ENCODE measurements around the gene NUDT8.
"Not testable (repeated sequence)": the region's sequence is repeated elsewhere in the genome, so short reads cannot be mapped to it uniquely, and the experiment has no call there.

Gene NUDT8

GRCh38 chr11:67640758-67641337 is 11.1 kb upstream of the NUDT8 start:
- no peak overlapping the region for H3K4me3 ChIP-seq (ENCODE audit: insufficient read depth, low read depth, low read length, poor library complexity, severe bottlenecking)
- no peak overlapping the region for H3K27ac ChIP-seq (ENCODE audit: insufficient read depth, low read length, poor library complexity, severe bottlenecking)
- no peaks in the 10 kb centered on the region for H3K4me1 ChIP-seq (ENCODE audit: control insufficient read depth, insufficient read depth, low read length, poor library complexity, severe bottlenecking)
- no peaks in the 10 kb centered on the region for H3K36me3 ChIP-seq (ENCODE audit: control insufficient read depth, insufficient read depth, low read length)
- DNase-seq: no peak
- no peaks in the 10 kb centered on the region for H3K9me3 ChIP-seq (ENCODE audit: control insufficient read depth, low read length)
- no peaks in the 10 kb centered on the region for H3K27me3 ChIP-seq (replicated peaks; ENCODE audit: control insufficient read depth, insufficient read depth, low read length, poor library complexity, severe bottlenecking)

GRCh38 chr11:67640021-67640757 is 10.5 kb upstream of the NUDT8 start:
- no peaks in the 10 kb centered on the region for H3K4me1 ChIP-seq (ENCODE audit: control insufficient read depth, insufficient read depth, low read length, poor library complexity, severe bottlenecking)
- H3K4me3 ChIP-seq (ENCODE audit: insufficient read depth, low read depth, low read length, poor library complexity, severe bottlenecking): no peak overlapping the region
- no peaks in the 10 kb centered on the region for H3K36me3 ChIP-seq (ENCODE audit: control insufficient read depth, insufficient read depth, low read length)
- no peaks in the 10 kb centered on the region for H3K9me3 ChIP-seq (ENCODE audit: control insufficient read depth, low read length)
- no peak overlapping the region for H3K27ac ChIP-seq (ENCODE audit: insufficient read depth, low read length, poor library complexity, severe bottlenecking)
- no peaks in the 10 kb centered on the region for H3K27me3 ChIP-seq (replicated peaks; ENCODE audit: control insufficient read depth, insufficient read depth, low read length, poor library complexity, severe bottlenecking)
- peak in 2 of 3 donors; percentile 25 to 48 for DNase-seq

GRCh38 chr11:67639438-67639859 is 9.7 kb upstream of the NUDT8 start, which contains the start of gene TBX10:
TSS of gene TBX10 (minus strand) at chr11:67639763. CDS start at chr11:67639472, 291 bp downstream.
- Histone ChIP-seq H3K36me3 (ENCODE audit: control insufficient read depth, insufficient read depth, low read length) (no peaks in the 10 kb centered on the region), H3K27me3 (replicated peaks; ENCODE audit: control insufficient read depth, insufficient read depth, low read length, poor library complexity, severe bottlenecking) (no peaks in the 10 kb centered on the region), H3K4me1 (ENCODE audit: control insufficient read depth, insufficient read depth, low read length, poor library complexity, severe bottlenecking) (no peaks in the 10 kb centered on the region), H3K27ac (ENCODE audit: insufficient read depth, low read length, poor library complexity, severe bottlenecking) (no peak within 1 kb of the TSS), H3K9me3 (ENCODE audit: control insufficient read depth, low read length) (no peaks in the 10 kb centered on the region), H3K4me3 (ENCODE audit: insufficient read depth, low read depth, low read length, poor library complexity, severe bottlenecking) (no peak within 1 kb of the TSS)
- no peak for DNase-seq

- H3K9me3 ChIP-seq (ENCODE audit: control insufficient read depth, low read length): no peaks in the 10 kb centered on the region
- H3K27ac ChIP-seq (ENCODE audit: insufficient read depth, low read length, poor library complexity, severe bottlenecking): no peak overlapping the region
- H3K27me3 ChIP-seq (replicated peaks; ENCODE audit: control insufficient read depth, insufficient read depth, low read length, poor library complexity, severe bottlenecking): no peaks in the 10 kb centered on the region
- no peak overlapping the region for H3K4me3 ChIP-seq (ENCODE audit: insufficient read depth, low read depth, low read length, poor library complexity, severe bottlenecking)
- DNase-seq: no peak
- H3K36me3 ChIP-seq (ENCODE audit: control insufficient read depth, insufficient read depth, low read length): no peaks in the 10 kb centered on the region
- H3K4me1 ChIP-seq (ENCODE audit: control insufficient read depth, insufficient read depth, low read length, poor library complexity, severe bottlenecking): no peaks in the 10 kb centered on the region
These were observed 9.0 kb upstream of the NUDT8 start for GRCh38 chr11:67638535-67639437.

- not testable (repeated sequence) for H3K9me3 ChIP-seq (ENCODE audit: control insufficient read depth, low read length); H3K4me1 ChIP-seq (ENCODE audit: control insufficient read depth, insufficient read depth, low read length, poor library complexity, severe bottlenecking); H3K4me3 ChIP-seq (ENCODE audit: insufficient read depth, low read depth, low read length, poor library complexity, severe bottlenecking); DNase-seq; H3K27me3 ChIP-seq (replicated peaks; ENCODE audit: control insufficient read depth, insufficient read depth, low read length, poor library complexity, severe bottlenecking); H3K27ac ChIP-seq (ENCODE audit: insufficient read depth, low read length, poor library complexity, severe bottlenecking); H3K36me3 ChIP-seq (ENCODE audit: control insufficient read depth, insufficient read depth, low read length)
These were observed 7.7 kb upstream of the NUDT8 start for GRCh38 chr11:67637441-67637840.

- Histone ChIP-seq H3K27me3 (replicated peaks; ENCODE audit: control insufficient read depth, insufficient read depth, low read length, poor library complexity, severe bottlenecking) (no peaks in the 10 kb centered on the region), H3K4me1 (ENCODE audit: control insufficient read depth, insufficient read depth, low read length, poor library complexity, severe bottlenecking) (no peaks in the 10 kb centered on the region), H3K4me3 (ENCODE audit: insufficient read depth, low read depth, low read length, poor library complexity, severe bottlenecking) (no peak overlapping the region), H3K36me3 (ENCODE audit: control insufficient read depth, insufficient read depth, low read length) (no peaks in the 10 kb centered on the region), H3K9me3 (ENCODE audit: control insufficient read depth, low read length) (no peaks in the 10 kb centered on the region), H3K27ac (ENCODE audit: insufficient read depth, low read length, poor library complexity, severe bottlenecking) (no peak overlapping the region)
- DNase-seq: no peak
These were observed 7.2 kb upstream of the NUDT8 start for GRCh38 chr11:67636962-67637361.

GRCh38 chr11:67635231-67635521 is 5.4 kb upstream of the NUDT8 start:
- peaks cover 7% of the 10 kb centered on the region for H3K4me1 ChIP-seq (ENCODE audit: control insufficient read depth, insufficient read depth, low read length, poor library complexity, severe bottlenecking)
- no peaks in the 10 kb centered on the region for H3K36me3 ChIP-seq (ENCODE audit: control insufficient read depth, insufficient read depth, low read length)
- no peak for DNase-seq
- no peak overlapping the region for H3K27ac ChIP-seq (ENCODE audit: insufficient read depth, low read length, poor library complexity, severe bottlenecking)
- H3K27me3 ChIP-seq (replicated peaks; ENCODE audit: control insufficient read depth, insufficient read depth, low read length, poor library complexity, severe bottlenecking): no peaks in the 10 kb centered on the region
- no peak overlapping the region for H3K4me3 ChIP-seq (ENCODE audit: insufficient read depth, low read depth, low read length, poor library complexity, severe bottlenecking)
- H3K9me3 ChIP-seq (ENCODE audit: control insufficient read depth, low read length): no peaks in the 10 kb centered on the region

GRCh38 chr11:67634366-67635230 is 4.9 kb upstream of the NUDT8 start:
- no peaks in the 10 kb centered on the region for H3K9me3 ChIP-seq (ENCODE audit: control insufficient read depth, low read length)
- no peak overlapping the region for H3K27ac ChIP-seq (ENCODE audit: insufficient read depth, low read length, poor library complexity, severe bottlenecking)
- H3K4me1 ChIP-seq (ENCODE audit: control insufficient read depth, insufficient read depth, low read length, poor library complexity, severe bottlenecking): peaks cover 7% of the 10 kb centered on the region
- H3K36me3 ChIP-seq (ENCODE audit: control insufficient read depth, insufficient read depth, low read length): no peaks in the 10 kb centered on the region
- H3K27me3 ChIP-seq (replicated peaks; ENCODE audit: control insufficient read depth, insufficient read depth, low read length, poor library complexity, severe bottlenecking): no peaks in the 10 kb centered on the region
- DNase-seq: no peak
- no peak overlapping the region for H3K4me3 ChIP-seq (ENCODE audit: insufficient read depth, low read depth, low read length, poor library complexity, severe bottlenecking)

GRCh38 chr11:67633758-67634365 is 4.1 kb upstream of the NUDT8 start:
- no peak for DNase-seq
- Histone ChIP-seq H3K27me3 (replicated peaks; ENCODE audit: control insufficient read depth, insufficient read depth, low read length, poor library complexity, severe bottlenecking) (no peaks in the 10 kb centered on the region), H3K36me3 (ENCODE audit: control insufficient read depth, insufficient read depth, low read length) (no peaks in the 10 kb centered on the region), H3K4me1 (ENCODE audit: control insufficient read depth, insufficient read depth, low read length, poor library complexity, severe bottlenecking) (peaks cover 10% of the 10 kb centered on the region), H3K4me3 (ENCODE audit: insufficient read depth, low read depth, low read length, poor library complexity, severe bottlenecking) (no peak overlapping the region), H3K27ac (ENCODE audit: insufficient read depth, low read length, poor library complexity, severe bottlenecking) (no peak overlapping the region), H3K9me3 (ENCODE audit: control insufficient read depth, low read length) (no peaks in the 10 kb centered on the region)

Measured in effector memory CD4-positive, alpha-beta T cell (primary cell).